Measurements from ENCODE around the gene CENPB. TPM values are rescaled to one million over a fixed set of nuclear protein-coding genes. Genes with fewer than 3 reads are reported as not detected.
"Not testable (repeated sequence)": the region's sequence is repeated elsewhere in the genome, so short reads cannot be mapped to it uniquely, and the experiment has no call there.

Gene CENPB
- total RNA-seq, 1 donor: 87.7 TPM

- H3K4me3 ChIP-seq (ENCODE audit: low read depth, low read length): peak overlapping the region; percentile 77
- no peak for DNase-seq (ENCODE audit: low read depth)
- no peak for TF ChIP-seq CTCF (IDR thresholded peaks at IDR 0.05; ENCODE audit: insufficient read depth, low read depth, low read length)
Measured at GRCh38 chr20:3796477-3797225, 10.1 kb upstream of the CENPB start.

GRCh38 chr20:3795511-3796468 lies 9.2 kb upstream of the CENPB start, which contains the start of gene CDC25B:
Gene CDC25B, plus strand, starts transcription at chr20:3796310. Its CDS starts 222 bp downstream, at chr20:3796532.
- DNase-seq (ENCODE audit: low read depth): peak; percentile 94
- peak; percentile 46 for TF ChIP-seq CTCF (IDR thresholded peaks at IDR 0.05; ENCODE audit: insufficient read depth, low read depth, low read length)
- H3K4me3 ChIP-seq (ENCODE audit: low read depth, low read length): peak within 1 kb of the TSS; percentile 77

- no peak for TF ChIP-seq CTCF (IDR thresholded peaks at IDR 0.05; ENCODE audit: insufficient read depth, low read depth, low read length)
- H3K4me3 ChIP-seq (ENCODE audit: low read depth, low read length): peak overlapping the region; percentile 77
- DNase-seq (ENCODE audit: low read depth): no peak
Measured at GRCh38 chr20:3794701-3795420, 8.3 kb upstream of the CENPB start.

GRCh38 chr20:3794168-3794567 lies 7.6 kb upstream of the CENPB start:
- not testable (repeated sequence) for H3K4me3 ChIP-seq (ENCODE audit: low read depth, low read length); DNase-seq (ENCODE audit: low read depth)

- not testable (repeated sequence) for DNase-seq (ENCODE audit: low read depth); H3K4me3 ChIP-seq (ENCODE audit: low read depth, low read length)
Measured at GRCh38 chr20:3789201-3789600, 2.7 kb upstream of the CENPB start.

- no peak overlapping the region for H3K4me3 ChIP-seq (ENCODE audit: low read depth, low read length)
- no peak for DNase-seq (ENCODE audit: low read depth)
- no peak for TF ChIP-seq CTCF (IDR thresholded peaks at IDR 0.05; ENCODE audit: insufficient read depth, low read depth, low read length)
Measured at GRCh38 chr20:3788685-3789155, 2.2 kb upstream of the CENPB start.

- peak overlapping the region; percentile 41 for H3K4me3 ChIP-seq (ENCODE audit: low read depth, low read length)
- peak; percentile 71 for DNase-seq (ENCODE audit: low read depth)
- TF ChIP-seq CTCF (IDR thresholded peaks at IDR 0.05; ENCODE audit: insufficient read depth, low read depth, low read length): no peak
Measured at GRCh38 chr20:3787324-3788014, 929 bp upstream of the CENPB start.

Measured in fibroblast of villous mesenchyme (primary cell).